Measurements from ENCODE around the gene SLC2A8. TPM values are rescaled to one million over a fixed set of nuclear protein-coding genes. Genes with fewer than 3 reads are reported as not detected.

Gene SLC2A8
- total RNA-seq, 2 donors from 2014 or later: 1.4 to 1.7 TPM

DNA sequence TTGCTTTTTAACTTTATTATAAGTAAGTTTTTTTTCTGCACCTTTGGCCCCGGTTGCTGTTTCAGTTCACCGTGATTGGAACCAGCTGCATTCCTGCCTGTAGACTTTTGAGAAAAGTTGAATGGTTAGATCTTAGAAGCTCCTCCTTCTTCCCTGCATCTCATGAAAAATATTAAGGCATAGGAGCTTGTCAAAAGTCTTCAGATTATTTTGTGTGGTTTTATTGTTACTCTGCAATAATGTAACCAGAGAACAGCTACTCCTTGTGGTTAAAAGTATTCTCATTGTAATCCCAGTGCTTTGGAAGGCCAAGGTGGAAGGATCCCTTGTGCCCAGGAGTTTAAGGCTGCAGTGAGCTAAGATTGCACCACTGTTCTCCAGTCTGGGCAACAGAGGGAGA lies 3.3 kb upstream of the SLC2A8 start:
- Mint-ChIP-seq H3K36me3 (peaks cover 0 to 7% of the 10 kb centered on the region in 2 donors), H3K27ac (no peak overlapping the region), H3K9me3 (no peaks in the 10 kb centered on the region)
- no peak for ATAC-seq
- no peak for DNase-seq (ENCODE audit: low spot score in 2 of 2)

DNA sequence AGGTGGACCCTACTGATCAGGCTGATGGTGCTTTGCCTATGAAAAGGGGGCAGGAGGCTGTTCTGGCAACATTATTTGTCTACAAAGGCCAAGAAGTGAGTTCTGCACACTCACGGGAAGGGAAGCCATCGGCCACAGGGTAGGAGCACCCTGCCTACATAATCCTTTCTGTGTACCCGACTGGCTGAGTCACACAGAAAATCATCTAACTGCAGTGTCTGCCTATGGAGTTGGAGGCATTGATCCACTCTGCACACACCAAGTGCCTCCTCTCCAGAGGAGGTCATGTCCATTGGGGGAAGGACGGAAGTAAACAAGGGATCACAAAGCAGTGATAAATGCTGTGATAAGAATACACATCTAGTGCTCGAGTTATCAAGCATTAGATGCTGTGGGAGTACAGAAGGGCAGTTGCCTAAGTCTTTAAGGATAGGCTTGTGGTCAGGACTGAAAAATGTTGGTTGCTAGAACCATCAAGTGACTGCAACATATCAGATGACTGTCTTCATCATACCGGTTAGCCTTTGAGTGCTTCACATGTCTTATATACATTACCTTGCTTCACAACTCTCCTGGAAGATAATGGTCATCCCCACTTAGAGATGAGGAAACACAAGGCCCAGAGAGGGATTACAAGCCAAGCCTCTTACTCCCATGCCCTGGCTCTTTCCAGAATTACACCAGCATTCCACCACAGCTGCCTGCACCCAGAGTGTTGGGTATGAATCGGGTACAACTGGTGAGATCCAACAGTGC lies 1.3 kb upstream of the SLC2A8 start:
- no peaks in the 10 kb centered on the region for H3K9me3 Mint-ChIP-seq
- DNase-seq (ENCODE audit: low spot score in 2 of 2) (no peak), ATAC-seq (no peak)
- H3K36me3 Mint-ChIP-seq: peaks cover 0 to 8% of the 10 kb centered on the region in 2 donors
- no peak overlapping the region for H3K27ac Mint-ChIP-seq

DNA sequence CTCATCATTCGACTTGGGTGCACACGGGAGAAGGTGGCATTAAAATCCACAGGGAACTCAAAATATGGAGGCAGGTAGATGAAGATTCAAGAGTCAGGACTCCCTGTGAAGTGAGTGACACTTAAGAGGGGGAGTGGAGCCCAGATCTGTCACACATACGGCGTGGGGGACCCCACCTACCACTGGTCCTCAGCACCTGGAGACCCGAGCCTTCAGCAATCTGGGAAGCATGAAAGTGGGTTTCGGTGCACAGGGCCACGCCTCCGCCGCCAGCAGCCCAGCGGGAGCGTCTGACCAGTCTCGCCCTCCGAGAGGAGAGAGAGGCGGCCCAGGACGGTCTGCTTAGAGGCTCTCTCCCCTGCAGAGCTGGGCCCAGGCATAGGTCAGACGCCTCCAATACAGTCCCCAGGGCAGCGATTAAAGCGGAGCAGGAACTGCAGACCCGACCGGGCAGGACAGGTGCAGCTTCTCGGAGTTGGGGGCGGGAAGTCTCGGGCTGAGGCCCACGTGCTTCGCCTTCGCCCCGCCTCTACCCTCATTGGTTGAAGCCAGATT lies 639 bp upstream of the SLC2A8 start:
- ATAC-seq (no peak), DNase-seq (ENCODE audit: low spot score in 2 of 2) (no peak)
- no peaks in the 10 kb centered on the region for H3K9me3 Mint-ChIP-seq
- peaks cover 0 to 8% of the 10 kb centered on the region in 2 donors for H3K36me3 Mint-ChIP-seq
- H3K27ac Mint-ChIP-seq: no peak overlapping the region

DNA sequence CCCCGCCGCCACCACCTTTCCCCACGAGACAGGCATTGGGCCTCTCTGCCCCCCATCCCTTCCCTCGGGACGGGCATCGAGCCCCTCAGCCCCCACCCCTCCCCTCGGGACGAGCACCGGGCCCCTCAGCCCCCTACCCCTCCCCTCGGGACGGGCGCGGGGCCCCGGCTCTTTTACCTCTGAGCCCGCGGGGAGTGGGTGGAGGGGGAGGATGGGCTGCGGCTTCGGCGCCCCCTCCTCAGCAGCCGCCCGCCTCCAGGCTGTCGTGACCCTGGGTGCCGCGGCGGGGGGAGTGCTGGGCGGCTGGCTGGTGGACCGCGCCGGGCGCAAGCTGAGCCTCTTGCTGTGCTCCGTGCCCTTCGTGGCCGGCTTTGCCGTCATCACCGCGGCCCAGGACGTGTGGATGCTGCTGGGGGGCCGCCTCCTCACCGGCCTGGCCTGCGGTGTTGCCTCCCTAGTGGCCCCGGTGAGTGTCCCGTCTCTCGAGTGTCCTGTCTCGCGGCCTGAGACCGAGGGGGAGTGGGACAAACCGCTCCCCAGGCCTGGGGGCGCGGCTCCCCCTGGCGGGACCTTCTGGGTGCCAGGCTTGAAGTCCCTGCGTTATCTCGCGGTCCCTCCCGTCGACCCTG lies 791 bp downstream of the SLC2A8 start:
- Mint-ChIP-seq H3K27ac (no peak overlapping the region), H3K9me3 (no peaks in the 10 kb centered on the region), H3K36me3 (peaks cover 0 to 8% of the 10 kb centered on the region in 2 donors)
- ATAC-seq (no peak), DNase-seq (ENCODE audit: low spot score in 2 of 2) (peak in 1 of 2 donors; percentile 38)

DNA sequence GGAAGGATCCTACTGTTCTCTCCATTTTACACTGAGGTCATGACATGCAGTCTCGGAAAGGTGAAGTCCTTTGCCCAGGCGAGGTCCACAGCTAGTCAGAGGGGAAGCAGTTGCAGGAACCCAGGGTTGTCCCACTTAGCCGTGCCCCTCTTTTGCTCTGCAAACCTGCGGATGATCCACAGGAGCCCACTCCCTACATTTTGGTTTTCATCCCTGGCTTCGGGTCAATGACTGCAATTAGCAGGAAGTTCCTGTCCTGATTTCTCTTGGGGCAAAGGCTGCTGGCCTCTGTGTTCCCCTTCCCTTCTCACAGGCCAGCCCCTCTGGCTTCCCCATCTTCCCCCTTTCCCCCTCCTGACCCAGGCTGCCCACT lies 1.3 kb downstream of the SLC2A8 start:
- Mint-ChIP-seq H3K36me3 (peaks cover 0 to 8% of the 10 kb centered on the region in 2 donors), H3K9me3 (no peaks in the 10 kb centered on the region), H3K27ac (no peak overlapping the region)
- DNase-seq (ENCODE audit: low spot score in 2 of 2): no peak
- no peak for ATAC-seq

DNA sequence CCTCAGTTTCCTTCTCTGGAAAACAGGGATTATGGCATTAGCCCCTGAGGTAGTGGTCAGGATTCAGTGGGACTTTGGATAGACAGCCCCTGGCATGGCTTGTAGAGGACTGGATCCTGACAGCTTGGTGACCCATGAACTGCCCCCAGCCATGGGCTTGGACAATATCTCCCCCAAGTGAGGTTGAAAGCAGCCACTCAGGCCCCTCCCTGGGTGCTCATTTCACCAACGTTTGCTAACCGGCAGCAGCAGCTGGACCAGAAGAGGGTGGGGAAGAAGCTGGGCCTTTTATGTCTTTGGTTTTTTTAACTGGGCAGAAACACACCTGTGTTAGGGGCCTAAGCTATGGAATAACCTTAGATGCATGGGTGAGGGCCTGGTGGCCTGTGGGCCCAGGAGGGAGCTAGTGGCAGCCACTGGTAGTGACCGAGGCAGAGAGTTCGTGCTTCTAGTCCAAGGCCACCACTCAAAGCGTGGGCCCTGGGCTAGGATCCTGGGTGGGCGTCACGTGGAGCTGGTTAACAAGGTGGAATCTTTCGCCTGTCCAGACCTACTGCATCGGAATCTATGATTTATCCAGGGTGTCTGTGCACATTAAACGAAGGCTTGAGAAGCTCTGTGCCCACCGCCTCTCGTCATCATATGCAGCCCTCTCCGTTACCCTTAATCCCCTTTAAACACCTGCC lies 1.9 kb downstream of the SLC2A8 start:
- H3K9me3 Mint-ChIP-seq: no peaks in the 10 kb centered on the region
- no peak overlapping the region for H3K27ac Mint-ChIP-seq
- H3K36me3 Mint-ChIP-seq: peaks cover 0 to 8% of the 10 kb centered on the region in 2 donors
- ATAC-seq (no peak), DNase-seq (ENCODE audit: low spot score in 2 of 2) (no peak)

DNA sequence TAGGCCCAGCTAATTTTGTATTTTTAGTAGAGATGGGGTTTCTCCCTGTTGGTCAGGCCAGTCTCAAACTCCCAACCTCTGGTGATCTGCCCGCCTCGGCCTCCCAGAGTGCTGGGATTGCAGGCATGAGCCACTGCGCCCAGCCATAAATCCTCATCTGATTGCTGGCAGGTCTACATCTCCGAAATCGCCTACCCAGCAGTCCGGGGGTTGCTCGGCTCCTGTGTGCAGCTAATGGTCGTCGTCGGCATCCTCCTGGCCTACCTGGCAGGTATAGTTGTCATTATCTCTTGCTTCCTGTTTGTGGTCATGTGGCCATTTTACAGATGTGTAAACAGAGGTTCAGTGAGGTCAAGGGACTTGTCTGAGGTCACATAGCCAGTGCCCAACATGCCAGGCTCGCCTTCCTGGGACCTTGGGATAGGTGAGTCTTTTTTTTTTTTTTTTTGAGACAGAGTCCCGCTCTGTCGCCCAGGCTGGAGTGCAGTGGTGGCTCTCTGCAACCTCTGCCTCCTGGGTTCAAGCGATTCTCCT lies 2.8 kb downstream of the SLC2A8 start:
- Mint-ChIP-seq H3K9me3 (no peaks in the 10 kb centered on the region), H3K27ac (no peak overlapping the region), H3K36me3 (peaks cover 0 to 8% of the 10 kb centered on the region in 2 donors)
- ATAC-seq (no peak), DNase-seq (ENCODE audit: low spot score in 2 of 2) (no peak)

DNA sequence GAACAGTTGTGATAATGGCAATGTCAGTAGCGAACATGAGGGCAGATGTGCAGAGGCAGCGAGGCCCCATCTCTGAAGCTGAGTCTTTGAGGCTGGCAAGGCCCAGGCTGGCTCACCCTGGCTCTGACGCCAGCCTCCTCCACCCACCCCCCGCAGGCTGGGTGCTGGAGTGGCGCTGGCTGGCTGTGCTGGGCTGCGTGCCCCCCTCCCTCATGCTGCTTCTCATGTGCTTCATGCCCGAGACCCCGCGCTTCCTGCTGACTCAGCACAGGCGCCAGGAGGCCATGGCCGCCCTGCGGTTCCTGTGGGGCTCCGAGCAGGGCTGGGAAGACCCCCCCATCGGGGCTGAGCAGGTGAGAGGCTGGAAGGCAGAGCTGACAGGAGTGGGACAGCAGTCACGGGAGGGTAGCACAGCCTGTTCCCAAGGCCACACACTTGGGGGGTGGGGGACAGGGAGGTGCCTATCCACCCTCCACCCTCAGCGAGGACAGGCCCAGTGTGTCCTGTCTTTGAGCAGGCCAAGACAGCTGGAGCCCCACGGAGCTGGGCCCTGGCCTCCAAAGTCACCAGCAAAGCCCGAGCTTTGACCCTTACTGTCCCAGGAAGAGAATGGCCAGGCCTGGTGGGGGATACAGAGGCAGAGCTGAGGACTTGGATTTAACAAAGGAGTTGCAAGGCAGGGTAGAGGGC lies 5.6 kb downstream of the SLC2A8 start:
- Mint-ChIP-seq H3K27ac (no peak overlapping the region), H3K36me3 (peaks cover 0 to 8% of the 10 kb centered on the region in 2 donors), H3K9me3 (no peaks in the 10 kb centered on the region)
- ATAC-seq: no peak
- DNase-seq (ENCODE audit: low spot score in 2 of 2): peak in 1 of 2 donors; percentile 39

DNA sequence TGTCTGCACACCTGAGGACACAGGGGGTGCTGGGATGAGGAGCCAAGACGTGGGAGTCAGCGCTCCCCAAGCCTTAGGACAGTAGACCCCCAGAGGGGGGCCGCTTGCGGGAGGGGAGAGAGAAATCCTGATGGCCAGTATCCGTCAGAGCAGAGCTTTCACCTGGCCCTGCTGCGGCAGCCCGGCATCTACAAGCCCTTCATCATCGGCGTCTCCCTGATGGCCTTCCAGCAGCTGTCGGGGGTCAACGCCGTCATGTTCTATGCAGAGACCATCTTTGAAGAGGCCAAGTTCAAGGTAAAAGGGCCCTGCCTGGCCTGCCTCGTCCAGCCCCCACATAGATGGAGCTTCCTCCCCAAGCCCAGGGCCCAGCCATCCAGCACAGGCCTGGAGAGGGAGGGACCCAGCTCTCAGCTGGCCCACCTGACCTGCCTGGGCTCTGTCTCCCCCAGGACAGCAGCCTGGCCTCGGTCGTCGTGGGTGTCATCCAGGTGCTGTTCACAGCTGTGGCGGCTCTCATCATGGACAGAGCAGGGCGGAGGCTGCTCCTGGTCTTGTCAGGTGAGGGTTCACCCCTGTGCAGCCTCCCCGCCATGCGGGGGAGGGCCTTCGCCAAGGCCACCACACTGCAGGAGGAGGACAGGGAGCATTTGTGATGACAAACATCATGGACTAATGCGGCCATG lies 6.7 kb downstream of the SLC2A8 start:
- DNase-seq (ENCODE audit: low spot score in 2 of 2): peak in 1 of 2 donors; percentile 49
- Mint-ChIP-seq H3K27ac (no peak overlapping the region), H3K9me3 (no peaks in the 10 kb centered on the region), H3K36me3 (peaks cover 0 to 1% of the 10 kb centered on the region in 2 donors)
- ATAC-seq: no peak

DNA sequence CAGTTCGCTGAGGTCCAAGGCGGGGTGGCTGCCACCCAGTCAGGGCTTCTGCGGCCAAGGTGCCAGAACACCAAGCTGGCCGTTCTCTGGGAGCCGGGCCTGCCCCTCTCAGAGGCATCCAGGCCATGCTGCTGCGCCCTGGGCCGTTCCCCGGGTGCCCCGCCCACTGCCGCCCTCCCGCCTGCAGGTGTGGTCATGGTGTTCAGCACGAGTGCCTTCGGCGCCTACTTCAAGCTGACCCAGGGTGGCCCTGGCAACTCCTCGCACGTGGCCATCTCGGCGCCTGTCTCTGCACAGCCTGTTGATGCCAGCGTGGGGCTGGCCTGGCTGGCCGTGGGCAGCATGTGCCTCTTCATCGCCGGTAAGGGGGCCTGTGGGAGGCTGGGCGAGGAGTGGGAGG lies 7.7 kb downstream of the SLC2A8 start:
- Mint-ChIP-seq H3K9me3 (no peaks in the 10 kb centered on the region), H3K27ac (no peak overlapping the region), H3K36me3 (no peaks in the 10 kb centered on the region)
- ATAC-seq (no peak), DNase-seq (ENCODE audit: low spot score in 2 of 2) (peak in 1 of 2 donors; percentile 38)

DNA sequence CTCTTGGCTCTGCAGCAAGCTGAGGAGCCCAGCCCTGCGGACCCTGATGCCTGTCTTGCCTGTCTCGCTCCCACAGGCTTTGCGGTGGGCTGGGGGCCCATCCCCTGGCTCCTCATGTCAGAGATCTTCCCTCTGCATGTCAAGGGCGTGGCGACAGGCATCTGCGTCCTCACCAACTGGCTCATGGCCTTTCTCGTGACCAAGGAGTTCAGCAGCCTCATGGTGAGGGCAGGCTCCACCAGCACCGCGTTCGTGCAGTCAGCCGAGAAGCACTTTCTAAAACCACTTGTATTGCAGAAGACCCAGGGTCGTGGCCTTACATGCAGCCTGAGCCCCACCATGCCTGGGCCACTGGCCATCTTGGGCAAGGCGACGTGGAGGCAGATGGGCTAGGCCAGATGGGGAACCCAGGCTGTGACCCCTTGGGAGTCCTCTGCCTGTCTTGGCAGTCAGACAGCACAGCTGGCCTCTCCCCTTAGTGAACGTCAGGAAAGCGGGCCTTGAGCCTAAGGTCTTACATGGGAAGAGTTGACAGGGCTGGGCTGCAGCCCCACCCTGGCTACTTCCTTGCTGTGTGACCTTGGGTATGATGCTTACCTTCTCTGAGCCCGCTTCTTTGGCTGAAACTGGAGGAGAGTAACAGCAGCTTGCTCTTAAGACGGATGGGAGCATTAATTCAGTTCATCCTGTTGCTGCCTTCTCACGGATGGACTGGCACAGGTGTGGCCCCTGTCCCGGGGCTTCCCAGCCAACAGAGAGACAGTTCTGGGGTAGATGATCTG lies 8.6 kb downstream of the SLC2A8 start:
- ATAC-seq (no peak), DNase-seq (ENCODE audit: low spot score in 2 of 2) (peak in 1 of 2 donors; percentile 50)
- peak overlapping the region in 1 of 2 donors; percentile 66 for H3K27ac Mint-ChIP-seq
- H3K36me3 Mint-ChIP-seq: no peaks in the 10 kb centered on the region
- no peaks in the 10 kb centered on the region for H3K9me3 Mint-ChIP-seq

DNA sequence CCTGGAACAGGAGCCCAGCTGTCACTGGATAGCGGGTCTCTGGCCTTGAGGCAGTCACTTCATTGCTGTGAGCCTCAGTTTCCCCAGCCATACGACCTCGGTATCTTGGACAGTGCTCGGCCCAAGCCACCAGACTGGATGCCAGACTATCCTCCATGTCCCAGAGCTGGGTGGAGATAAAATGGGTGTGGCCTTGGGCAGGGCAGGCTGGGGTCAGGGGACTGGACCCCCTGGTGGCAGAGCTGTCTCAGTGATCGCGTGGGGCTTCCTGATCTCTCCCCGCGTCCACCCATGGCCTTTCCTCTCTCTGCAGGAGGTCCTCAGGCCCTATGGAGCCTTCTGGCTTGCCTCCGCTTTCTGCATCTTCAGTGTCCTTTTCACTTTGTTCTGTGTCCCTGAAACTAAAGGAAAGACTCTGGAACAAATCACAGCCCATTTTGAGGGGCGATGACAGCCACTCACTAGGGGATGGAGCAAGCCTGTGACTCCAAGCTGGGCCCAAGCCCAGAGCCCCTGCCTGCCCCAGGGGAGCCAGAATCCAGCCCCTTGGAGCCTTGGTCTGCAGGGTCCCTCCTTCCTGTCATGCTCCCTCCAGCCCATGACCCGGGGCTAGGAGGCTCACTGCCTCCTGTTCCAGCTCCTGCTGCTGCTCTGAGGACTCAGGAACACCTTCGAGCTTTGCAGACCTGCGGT lies 10.0 kb downstream of the SLC2A8 start:
- H3K36me3 Mint-ChIP-seq: no peaks in the 10 kb centered on the region
- no peak for ATAC-seq
- no peaks in the 10 kb centered on the region for H3K9me3 Mint-ChIP-seq
- peak in 1 of 2 donors; percentile 39 for DNase-seq (ENCODE audit: low spot score in 2 of 2)
- no peak overlapping the region for H3K27ac Mint-ChIP-seq

DNA sequence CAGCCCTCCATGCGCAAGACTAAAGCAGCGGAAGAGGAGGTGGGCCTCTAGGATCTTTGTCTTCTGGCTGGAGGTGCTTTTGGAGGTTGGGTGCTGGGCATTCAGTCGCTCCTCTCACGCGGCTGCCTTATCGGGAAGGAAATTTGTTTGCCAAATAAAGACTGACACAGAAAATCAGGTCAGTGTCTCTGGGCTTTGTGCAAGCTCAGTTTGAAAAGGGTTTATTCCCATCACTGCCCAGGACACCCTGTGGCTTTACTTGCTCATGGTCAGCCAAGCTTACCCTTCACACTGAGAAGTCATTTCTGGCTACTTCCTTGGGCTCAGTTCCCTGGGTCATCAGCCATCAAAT lies 10.5 kb downstream of the SLC2A8 start:
- ATAC-seq: no peak
- Mint-ChIP-seq H3K36me3 (no peaks in the 10 kb centered on the region), H3K27ac (no peak overlapping the region), H3K9me3 (no peaks in the 10 kb centered on the region)
- DNase-seq (ENCODE audit: low spot score in 2 of 2): no peak

DNA sequence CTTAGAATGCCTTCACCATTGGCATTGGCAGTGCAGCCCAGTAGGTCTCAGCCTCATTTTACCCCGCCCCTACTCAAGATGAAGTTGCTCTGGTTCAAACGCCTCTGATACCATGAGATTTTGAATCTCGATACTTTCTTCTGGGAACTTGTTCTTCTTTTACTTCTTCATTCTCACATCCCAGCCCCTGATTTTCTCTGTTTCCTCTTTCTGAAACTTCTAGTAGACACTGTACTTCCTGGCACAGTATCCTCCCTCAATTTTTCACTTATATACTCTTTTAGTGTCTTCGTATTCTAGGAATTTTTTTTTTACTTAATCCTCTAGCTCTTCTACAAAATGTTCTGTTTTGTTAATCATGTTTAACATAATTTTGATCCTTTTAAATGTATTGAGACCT lies 14.2 kb downstream of the SLC2A8 start:
- DNase-seq (ENCODE audit: low spot score in 2 of 2) (no peak), ATAC-seq (no peak)
- H3K36me3 Mint-ChIP-seq: no peaks in the 10 kb centered on the region
- no peak overlapping the region for H3K27ac Mint-ChIP-seq
- no peaks in the 10 kb centered on the region for H3K9me3 Mint-ChIP-seq

DNA sequence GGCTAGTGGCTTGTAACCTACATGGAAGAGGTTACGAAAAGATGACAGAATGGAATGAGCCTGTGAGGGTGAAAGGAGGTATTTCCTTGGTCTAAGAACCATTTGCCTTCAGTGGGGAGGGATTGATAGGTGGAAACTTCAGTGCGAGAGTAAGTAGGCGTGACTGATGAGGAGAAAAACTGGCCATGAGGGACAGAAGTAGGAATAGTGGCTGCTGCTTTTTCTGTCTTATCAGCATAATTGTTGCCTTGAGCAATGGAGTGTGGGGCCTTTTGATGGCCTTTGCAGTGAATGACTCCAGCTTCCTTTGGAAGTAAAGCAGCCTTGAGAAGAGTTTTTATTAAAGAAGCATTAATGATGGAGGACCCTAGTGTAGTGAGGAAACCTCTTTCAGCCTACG lies 18.2 kb downstream of the SLC2A8 start:
- ATAC-seq (no peak), DNase-seq (ENCODE audit: low spot score in 2 of 2) (no peak)
- H3K9me3 Mint-ChIP-seq: no peaks in the 10 kb centered on the region
- H3K36me3 Mint-ChIP-seq: no peaks in the 10 kb centered on the region
- H3K27ac Mint-ChIP-seq: no peak overlapping the region

Measured in activated naive CD4-positive, alpha-beta T cell treated with anti-CD3 and anti-CD28 coated beads, Interleukin-2, amount 50 U/mL, for 72 hours (primary cell).